NB4 (cell line): ENCODE results near the gene ANKLE1.
A peak's percentile ranks its signal among the peaks of the same experiment; 100 is the strongest.

Experiments
- DNase-seq: peaks from one replicate; pipeline ENCODE4 v3.0.0; 2010; ENCODE audit warnings: low read depth
- H3K4me3 ChIP-seq: one replicate; pipeline ENCODE4 v1.5.1; 2011; ENCODE audit warnings: mild to moderate bottlenecking, low read depth, low read length, moderate library complexity
- CTCF ChIP-seq: IDR thresholded peaks from one replicate; pipeline ENCODE4 v1.5.1; 2012; ENCODE audit warnings: low read depth, low read length
- MYC ChIP-seq: IDR thresholded peaks from 2 replicates; pipeline ENCODE4 v1.6.1; 2011; ENCODE audit warnings: low read depth, low read length
- POLR2A ChIP-seq: IDR thresholded peaks from 2 replicates; pipeline ENCODE4 v1.6.1; 2011; ENCODE audit warnings: mild to moderate bottlenecking; ENCODE audit not compliant: insufficient read length; ENCODE audit errors: extremely low read depth
- TF ChIP-seq, protein P1 (sequence below): IDR thresholded peaks from 2 replicates; pipeline ENCODE4 v1.6.1; 2011; ENCODE audit warnings: low read depth, low read length

ANKLE1 gene

DNA sequence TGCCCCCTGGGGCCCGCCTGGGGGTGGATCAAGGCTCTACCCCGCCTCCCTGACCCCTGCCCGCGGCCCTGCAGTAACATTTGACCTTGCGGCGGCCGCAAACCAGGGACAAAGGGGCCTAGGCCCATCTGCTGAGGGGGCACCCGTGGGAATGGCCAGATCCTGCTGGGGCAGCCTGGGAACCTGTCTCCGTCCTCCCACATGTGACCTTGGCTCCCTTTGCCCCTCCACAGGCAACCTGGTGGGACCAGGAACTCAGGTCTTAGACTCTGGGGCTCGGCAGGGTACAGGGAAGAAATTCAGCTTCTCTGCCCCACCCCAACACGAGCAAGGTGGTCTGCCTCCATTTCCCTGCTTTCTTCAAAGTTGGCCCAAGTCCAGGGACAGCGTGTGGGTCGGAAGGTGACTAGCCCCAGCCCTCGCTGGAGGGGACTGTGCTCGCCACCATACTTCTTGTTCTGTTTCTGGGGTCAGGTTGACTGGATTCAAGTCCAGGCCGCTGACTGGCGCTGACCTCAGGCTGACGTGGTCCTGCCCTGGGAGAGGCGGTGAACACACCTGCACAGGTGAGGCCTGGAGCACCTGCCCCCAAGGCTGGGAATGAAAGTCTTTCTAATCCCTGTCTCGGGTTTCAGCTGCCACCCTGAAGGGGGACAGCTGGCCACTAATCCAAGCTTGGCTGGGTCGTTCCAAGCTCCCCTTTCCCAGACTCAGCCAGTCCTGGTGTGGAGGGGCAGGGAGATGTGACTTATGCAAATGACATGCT, 33.5 kb upstream of the ANKLE1 start:
- DNase-seq, result no peak
- no peak overlapping the region for H3K4me3 ChIP-seq
- TF ChIP-seq, protein P1, sequence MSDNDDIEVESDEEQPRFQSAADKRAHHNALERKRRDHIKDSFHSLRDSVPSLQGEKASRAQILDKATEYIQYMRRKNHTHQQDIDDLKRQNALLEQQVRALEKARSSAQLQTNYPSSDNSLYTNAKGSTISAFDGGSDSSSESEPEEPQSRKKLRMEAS, result no peak
- TF ChIP-seq POLR2A (no peak), CTCF (no peak), MYC (no peak)

DNA sequence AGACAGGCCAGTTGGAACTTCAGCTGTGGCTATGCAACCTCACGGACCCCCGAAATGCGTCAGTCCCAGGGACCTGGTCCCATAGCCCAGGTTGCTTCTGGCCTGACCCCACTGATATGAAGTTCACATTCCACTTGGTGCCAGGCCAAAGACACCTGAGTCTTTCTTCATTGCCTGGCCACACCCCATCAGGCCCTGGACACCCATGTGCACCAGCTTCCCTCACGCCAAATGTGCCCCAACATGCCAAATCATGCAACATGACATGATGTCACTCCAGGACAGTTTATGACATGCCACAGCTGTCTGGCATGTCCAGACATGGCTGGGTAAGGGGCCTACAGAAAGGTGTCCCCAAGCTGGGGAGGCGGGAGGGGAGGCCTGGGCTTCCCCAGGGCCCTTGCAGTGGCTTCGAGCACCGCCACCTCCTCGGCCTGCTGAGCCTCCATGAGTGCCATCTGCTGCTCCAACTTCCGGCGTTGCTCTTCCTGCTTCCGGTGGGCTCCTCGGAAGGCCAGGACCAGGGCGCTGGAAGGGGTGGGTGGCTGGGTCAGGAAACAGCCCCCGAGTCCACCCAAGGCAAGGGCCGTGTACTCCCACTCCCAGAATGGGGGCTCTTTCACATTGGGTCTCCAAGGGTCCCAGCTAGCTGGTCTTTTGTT, 31.7 kb upstream of the ANKLE1 start:
- H3K4me3 ChIP-seq, result no peak overlapping the region
- DNase-seq, result no peak
- TF ChIP-seq CTCF (no peak), POLR2A (no peak), MYC (no peak)
- TF ChIP-seq, protein P1, result no peak

- no peak overlapping the region for H3K4me3 ChIP-seq
- TF ChIP-seq, protein P1, result no peak
- TF ChIP-seq CTCF (no peak), MYC (no peak), POLR2A (no peak)
- peak; percentile 60 for DNase-seq
Measured at GRCh38 chr19:17254636-17255035, 27.1 kb upstream of the ANKLE1 start.

GRCh38 chr19:17255150-17255621, 26.5 kb upstream of the ANKLE1 start:
- TF ChIP-seq MYC, result no peak
- TF ChIP-seq CTCF, result no peak
- TF ChIP-seq, protein P1, result no peak
- TF ChIP-seq POLR2A, result no peak
- no peak for DNase-seq
- H3K4me3 ChIP-seq, result no peak overlapping the region

GRCh38 chr19:17256130-17256529, 25.6 kb upstream of the ANKLE1 start:
- H3K4me3 ChIP-seq, result no peak overlapping the region
- TF ChIP-seq, protein P1, result no peak
- TF ChIP-seq MYC (no peak), POLR2A (no peak), CTCF (no peak)
- no peak for DNase-seq
